Omental fat pad (tissue), 4 donors: ENCODE data around the gene SLFN5. TPM values are rescaled to one million over a fixed set of nuclear protein-coding genes. Genes with fewer than 3 reads are reported as not detected.
"Not testable (repeated sequence)": the region's sequence is repeated elsewhere in the genome, so short reads cannot be mapped to it uniquely, and the experiment has no call there.

ENCODE experiments used
- ATAC-seq: fragments of 150-250 bp; one replicate; pipeline ENCODE4 v1.9.1; 2016; ENCODE audit warnings: mild to moderate bottlenecking, moderate library complexity; ENCODE audit not compliant: low FRiP score
- DNase-seq: peaks from one replicate; pipeline ENCODE4 v3.0.0-alpha.2; 2019; ENCODE audit warnings: low spot score
- CTCF ChIP-seq, 3 donors: fragments of 450-650 bp; IDR thresholded peaks; one replicate each; pipeline ENCODE4 v1.5.1; 2016 to 2017; ENCODE audit warnings: antibody characterized with exemption in 3 of 3, mild to moderate bottlenecking in 3 of 3, moderate library complexity in 2 of 3
- total RNA-seq, 4 donors: library from RNA; depleted of rRNA; stranded (reverse); fragments of >200 nt; gene quantifications; one replicate each; pipeline ENCODE4 v1.1.0, GENCODE V29; 2016

SLFN5 gene
- total RNA-seq, 4 donors from 2014 or later = 18.9 to 53.0 (median 32.5) TPM

DNA sequence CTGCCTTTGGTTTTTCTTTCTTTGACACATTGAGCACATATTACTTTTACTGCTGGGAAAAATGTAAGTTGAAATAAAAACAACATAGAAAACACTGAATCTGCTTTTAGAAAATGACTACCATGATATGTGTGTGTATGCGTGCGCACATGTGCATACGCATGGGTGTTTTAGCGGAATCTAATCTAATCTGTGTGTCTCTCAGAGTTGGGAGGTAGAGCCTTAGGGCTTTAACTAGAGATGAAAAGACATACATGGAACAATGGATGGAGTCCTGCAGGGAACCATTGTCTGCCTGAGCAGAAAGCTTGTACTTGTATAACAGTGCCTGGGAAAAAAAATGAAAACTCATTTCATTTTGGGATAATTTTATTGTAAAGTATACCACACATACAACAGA is 12.4 kb downstream of the SLFN5 start:
- DNase-seq = no peak
- no peak for TF ChIP-seq CTCF (IDR thresholded peaks at IDR 0.05)
- no peak for ATAC-seq

DNA sequence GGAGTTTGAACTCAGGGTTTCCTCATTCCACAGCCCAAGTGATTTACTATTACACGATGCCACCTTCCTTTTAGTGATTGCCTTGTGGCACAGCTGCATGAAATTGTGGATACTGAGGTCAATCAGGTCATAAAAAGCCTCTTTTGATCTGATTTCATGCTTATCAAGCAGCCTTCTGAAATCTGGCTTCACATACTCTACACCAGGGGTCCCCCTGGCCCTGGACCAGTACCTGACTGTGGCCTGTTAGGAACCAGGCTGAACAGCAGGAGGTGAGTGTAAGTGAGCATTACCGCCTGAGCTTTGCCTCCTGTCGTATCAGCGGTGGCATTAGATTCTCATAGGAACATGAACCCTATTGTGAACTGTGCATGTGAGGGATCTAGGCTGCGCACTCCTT is 13.8 kb downstream of the SLFN5 start:
- DNase-seq (no peak), ATAC-seq (no peak)
- no peak for TF ChIP-seq CTCF (IDR thresholded peaks at IDR 0.05)

- ATAC-seq = no peak
Observed at GRCh38 chr17:35257208-35257659, 14.4 kb downstream of the SLFN5 start.

GRCh38 chr17:35259001-35259400 is 16.1 kb downstream of the SLFN5 start:
- ATAC-seq (no peak), DNase-seq (no peak)
- no peak for TF ChIP-seq CTCF (IDR thresholded peaks at IDR 0.05)

More at GRCh38 chr17:35257208-35257659, 14.4 kb downstream of the SLFN5 start:
- TF ChIP-seq CTCF (IDR thresholded peaks at IDR 0.05) = no peak
- no peak for DNase-seq

DNA sequence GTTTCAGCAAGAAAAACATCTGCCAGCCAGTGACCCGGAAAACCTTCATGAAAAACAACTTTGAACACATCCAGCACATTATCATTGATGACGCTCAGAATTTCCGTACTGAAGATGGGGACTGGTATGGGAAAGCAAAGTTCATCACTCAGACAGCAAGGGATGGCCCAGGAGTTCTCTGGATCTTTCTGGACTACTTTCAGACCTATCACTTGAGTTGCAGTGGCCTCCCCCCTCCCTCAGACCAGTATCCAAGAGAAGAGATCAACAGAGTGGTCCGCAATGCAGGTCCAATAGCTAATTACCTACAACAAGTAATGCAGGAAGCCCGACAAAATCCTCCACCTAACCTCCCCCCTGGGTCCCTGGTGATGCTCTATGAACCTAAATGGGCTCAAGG is 22.2 kb downstream of the SLFN5 start:
- TF ChIP-seq CTCF (IDR thresholded peaks at IDR 0.05) = no peak
- ATAC-seq (no peak), DNase-seq (no peak)

- TF ChIP-seq CTCF (IDR thresholded peaks at IDR 0.05) = no peak
- DNase-seq = no peak
- ATAC-seq = no peak
Observed at GRCh38 chr17:35265566-35266141, 22.8 kb downstream of the SLFN5 start.

- not testable (repeated sequence) for DNase-seq, ATAC-seq
Observed at GRCh38 chr17:35274167-35275066, 31.5 kb downstream of the SLFN5 start.

DNA sequence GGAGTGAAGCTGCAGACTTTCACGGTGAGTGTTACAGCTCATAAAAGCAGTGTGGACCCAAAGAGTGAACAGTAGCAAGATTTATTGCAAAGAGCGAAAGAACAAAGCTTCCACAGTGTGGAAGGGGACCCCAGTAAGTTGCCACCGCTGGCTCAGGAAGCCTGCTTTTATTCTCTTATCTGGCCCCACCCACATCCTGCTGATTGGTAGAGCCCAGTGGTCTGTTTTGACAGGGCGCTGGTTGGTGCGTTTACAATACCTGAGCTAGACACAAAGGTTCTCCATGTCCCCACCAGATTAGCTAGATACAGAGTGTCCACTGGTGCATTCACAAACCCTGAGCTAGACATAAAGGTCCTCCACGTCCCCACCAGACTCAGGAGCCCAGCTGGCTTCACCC is 35.6 kb downstream of the SLFN5 start:
- ATAC-seq, DNase-seq: not testable (repeated sequence)

DNA sequence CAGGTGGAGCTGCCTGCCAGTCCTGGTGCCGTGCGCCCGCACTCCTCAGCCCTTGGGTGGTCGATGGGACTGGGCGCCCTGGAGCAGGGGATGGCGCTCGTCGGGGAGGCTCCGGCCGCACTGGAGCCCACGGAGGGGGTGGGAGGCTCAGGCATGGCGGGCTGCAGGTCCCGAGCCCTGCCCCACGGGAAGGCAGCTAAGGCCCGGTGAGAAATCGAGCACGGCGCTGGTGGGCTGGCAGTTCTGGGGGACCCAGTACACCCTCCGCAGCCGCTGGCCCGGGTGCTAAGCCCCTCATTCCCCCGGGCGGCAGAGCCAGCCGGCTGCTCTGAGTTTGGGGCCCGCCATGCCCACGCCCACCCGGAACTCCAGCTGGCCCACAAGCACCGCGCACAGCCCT is 36.0 kb downstream of the SLFN5 start:
- not testable (repeated sequence) for ATAC-seq, DNase-seq
